Adrenal gland (tissue), 12 donors: ENCODE measurements around the gene CFAP299. TPM values are rescaled to one million over a fixed set of nuclear protein-coding genes. Genes with fewer than 3 reads are reported as not detected.

Experiments used
- DNase-seq, 7 donors: peaks; one replicate each; pipeline ENCODE4 v3.0.0-alpha.2; 2019 to 2020
- H3K27ac ChIP-seq, 5 donors: fragments of 200-600 bp; sonication (generic) in 4 of 5; 1 replicate in 3 of 5; 2 replicates in 2 of 5; pipeline versions ENCODE4 v1.5.1 to v1.8.0; 2016 to 2020; ENCODE audit warnings: mild to moderate bottlenecking in 1 of 5
- H3K27me3 ChIP-seq: fragments of 200-600 bp; 2 replicates; pipeline ENCODE4 v1.8.0; 2021
- H3K36me3 ChIP-seq, 2 donors: fragments of 200-600 bp; replicated peaks in 1 of 2; 1 replicate in 1 of 2; 2 replicates in 1 of 2; pipeline versions ENCODE4 v1.5.1 to v1.8.0; 2018 to 2022
- H3K4me1 ChIP-seq, 2 donors: fragments of 200-600 bp; replicated peaks in 1 of 2; 1 replicate in 1 of 2; 2 replicates in 1 of 2; pipeline versions ENCODE4 v1.5.1 to v1.8.0; 2018 to 2021
- H3K4me3 ChIP-seq, 4 donors: fragments of 200-600 bp; sonication (generic) in 3 of 4; one replicate each; pipeline ENCODE4 v1.5.1; 2016 to 2018
- H3K9me3 ChIP-seq, 3 donors: fragments of 200-600 bp; sonication (generic) in 1 of 3; replicated peaks in 1 of 3; 1 replicate in 2 of 3; 2 replicates in 1 of 3; pipeline versions ENCODE4 v1.5.1 to v1.8.0; 2016 to 2021
- POLR2A ChIP-seq, 2 donors: fragments of 450-650 bp; IDR thresholded peaks; one replicate each; pipeline ENCODE4 v1.6.1; 2017; ENCODE audit warnings: antibody characterized with exemption in 2 of 2, mild to moderate bottlenecking in 2 of 2, moderate library complexity in 1 of 2
- WGBS, 4 donors: extraction: QIAGEN DNeasy Blood & Tissue Kit in 2 of 4; methylation state at CpG; one replicate each; pipeline versions ENCODE4 v1.1.5 to v1.1.7; 2013 to 2017; 5-methylcytosine and 5-hydroxymethylcytosine counted together
- intact Hi-C, 2 donors: fragments of 100-400 bp; cut with DNase I; formaldehyde crosslinking; loops; one replicate each; pipeline versions ENCODE4 v1.14.1 to v1.15.0; 2022 to 2023
- polyA plus RNA-seq, 3 donors: library from polyadenylated mRNA; stranded (reverse); fragments of 200-250 nt in 2 of 3; fragments of 350-450 nt in 1 of 3; fragmentation: Illumina TruSeq in 1 of 3; extraction: RNeasy Lipid Tissue Mini Kit (QIAGEN cat#74804) in 1 of 3; gene quantifications; one replicate each; pipeline ENCODE4 v1.2.3, GENCODE V29; 2013 to 2014
- total RNA-seq, 9 donors: library from RNA; depleted of rRNA in 4 of 9; stranded (reverse); fragments of >200 nt in 4 of 9; fragments of 120-200 nt in 1 of 9; fragmentation: NEBNext Ultra II Directional in 1 of 9; extraction: Animal tissue kit (Norgen Biotek cat#: 25700) in 1 of 9; gene quantifications; one replicate each; pipeline versions ENCODE4 v1.1.0 to v1.2.4, GENCODE V29; 2013 to 2023
- TF ChIP-seq, protein P1 (sequence below), 6 experiments: fragments of 450-650 bp in 4 of 6; fragments of 200-600 bp in 2 of 6; sonication (generic) in 1 of 6; IDR thresholded peaks; 1 replicate in 5 of 6; 2 replicates in 1 of 6; pipeline versions ENCODE4 v1.5.1 to v1.8.0; 2016 to 2021; ENCODE audit warnings: antibody characterized with exemption in 6 of 6, mild to moderate bottlenecking in 2 of 6, moderate library complexity in 1 of 6
- donor health status: healthy with polysubstance abuse.
- donor health status: Bipolar disorder and iron deficiency.
- donor health status: DM: yes; HTN: yes; CAD: no.
- donor health status: DM: no; HTN: no; CAD: no.
- donor health status: DM: no; HTN: no; CAD: no.
- donor health status: DM: yes; HTN: yes; CAD: no.

Gene CFAP299
- total and polyA plus RNA-seq, 12 donors, result not detected

DNA sequence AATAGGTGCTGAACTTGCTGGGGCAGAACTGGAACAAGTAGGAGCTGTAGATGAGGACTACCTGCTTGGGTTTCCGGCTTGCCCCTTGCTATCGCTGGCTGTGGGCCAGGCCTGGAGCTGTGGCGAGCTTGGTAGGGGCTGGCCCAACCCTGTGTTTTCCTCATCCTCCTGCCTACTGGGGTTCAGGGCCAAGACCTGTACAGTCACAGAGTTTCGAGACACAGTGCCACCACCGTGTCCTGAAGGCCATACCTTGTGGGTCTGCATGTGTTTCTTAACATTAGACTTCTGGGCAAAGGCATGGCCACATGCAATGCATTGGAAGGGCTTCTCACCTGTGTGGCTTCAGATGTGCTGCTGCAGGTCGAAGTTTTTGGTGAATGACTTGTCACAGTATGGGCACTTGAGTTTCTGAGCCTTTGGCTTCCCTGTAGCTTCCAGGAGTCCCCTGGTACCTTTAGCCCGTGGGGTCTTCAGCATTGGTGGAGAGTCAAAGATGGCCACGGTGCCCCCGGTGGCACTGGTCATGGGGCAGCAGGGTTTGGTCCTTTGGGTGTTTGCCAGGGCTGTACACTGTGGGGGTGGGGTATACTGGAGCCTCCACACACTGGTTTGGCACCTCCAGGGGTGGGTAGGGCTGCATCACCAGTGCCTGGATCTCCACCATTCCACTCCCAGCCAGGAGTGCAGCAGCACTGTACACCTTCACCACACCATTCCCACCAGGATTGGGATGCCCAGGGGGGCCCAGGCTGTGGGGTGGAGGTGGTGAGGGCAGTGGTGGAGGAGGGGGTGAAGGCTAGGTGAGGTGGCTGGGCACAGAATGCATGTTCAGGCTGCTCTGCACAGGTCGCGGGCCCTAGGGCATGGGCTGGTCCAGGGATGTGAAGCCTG, 52.1 kb downstream of the CFAP299 start:
- no peaks in the 10 kb centered on the region for H3K4me1 ChIP-seq
- H3K27ac ChIP-seq, result no peak overlapping the region
- TF ChIP-seq, protein P1, sequence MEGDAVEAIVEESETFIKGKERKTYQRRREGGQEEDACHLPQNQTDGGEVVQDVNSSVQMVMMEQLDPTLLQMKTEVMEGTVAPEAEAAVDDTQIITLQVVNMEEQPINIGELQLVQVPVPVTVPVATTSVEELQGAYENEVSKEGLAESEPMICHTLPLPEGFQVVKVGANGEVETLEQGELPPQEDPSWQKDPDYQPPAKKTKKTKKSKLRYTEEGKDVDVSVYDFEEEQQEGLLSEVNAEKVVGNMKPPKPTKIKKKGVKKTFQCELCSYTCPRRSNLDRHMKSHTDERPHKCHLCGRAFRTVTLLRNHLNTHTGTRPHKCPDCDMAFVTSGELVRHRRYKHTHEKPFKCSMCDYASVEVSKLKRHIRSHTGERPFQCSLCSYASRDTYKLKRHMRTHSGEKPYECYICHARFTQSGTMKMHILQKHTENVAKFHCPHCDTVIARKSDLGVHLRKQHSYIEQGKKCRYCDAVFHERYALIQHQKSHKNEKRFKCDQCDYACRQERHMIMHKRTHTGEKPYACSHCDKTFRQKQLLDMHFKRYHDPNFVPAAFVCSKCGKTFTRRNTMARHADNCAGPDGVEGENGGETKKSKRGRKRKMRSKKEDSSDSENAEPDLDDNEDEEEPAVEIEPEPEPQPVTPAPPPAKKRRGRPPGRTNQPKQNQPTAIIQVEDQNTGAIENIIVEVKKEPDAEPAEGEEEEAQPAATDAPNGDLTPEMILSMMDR (IDR thresholded peaks at IDR 0.05), result no peak
- no peak for TF ChIP-seq POLR2A (IDR thresholded peaks at IDR 0.05)
- no peaks in the 10 kb centered on the region for H3K27me3 ChIP-seq
- WGBS, 4 donors, result 85 to 93% (median 86%) methylated on average over 7 to 11 of the region's 11 CpGs
- H3K9me3 ChIP-seq, result no peaks in the 10 kb centered on the region
- no peaks in the 10 kb centered on the region for H3K36me3 ChIP-seq
- intact Hi-C loops, result no loop called here
- H3K4me3 ChIP-seq, result no peak overlapping the region
- DNase-seq, result no peak

DNA sequence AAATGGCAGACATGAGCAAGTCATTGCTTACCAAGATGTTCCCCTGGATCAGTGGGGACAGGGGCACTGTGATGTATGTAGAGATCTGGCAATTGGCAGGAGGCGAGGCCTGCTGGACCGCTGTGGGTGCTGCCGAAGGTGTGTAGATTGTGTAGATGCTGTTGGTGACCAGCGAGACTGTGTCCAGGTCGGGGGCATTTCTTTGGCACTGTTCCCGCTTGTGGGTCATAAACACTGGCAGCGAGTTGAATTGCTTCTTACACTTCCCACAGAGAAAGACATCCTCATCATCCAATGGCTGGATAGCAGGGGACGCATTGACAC, 52.7 kb downstream of the CFAP299 start:
- TF ChIP-seq, protein P1 (IDR thresholded peaks at IDR 0.05), result no peak
- TF ChIP-seq POLR2A (IDR thresholded peaks at IDR 0.05), result no peak
- Histone ChIP-seq H3K4me1 (no peaks in the 10 kb centered on the region), H3K36me3 (no peaks in the 10 kb centered on the region), H3K27me3 (no peaks in the 10 kb centered on the region), H3K27ac (no peak overlapping the region), H3K9me3 (no peaks in the 10 kb centered on the region), H3K4me3 (no peak overlapping the region)
- intact Hi-C loops, result no loop called here
- 82 to 91% (median 85%) methylated on average over 8 of the region's 8 CpGs for WGBS, 4 donors
- no peak for DNase-seq

DNA sequence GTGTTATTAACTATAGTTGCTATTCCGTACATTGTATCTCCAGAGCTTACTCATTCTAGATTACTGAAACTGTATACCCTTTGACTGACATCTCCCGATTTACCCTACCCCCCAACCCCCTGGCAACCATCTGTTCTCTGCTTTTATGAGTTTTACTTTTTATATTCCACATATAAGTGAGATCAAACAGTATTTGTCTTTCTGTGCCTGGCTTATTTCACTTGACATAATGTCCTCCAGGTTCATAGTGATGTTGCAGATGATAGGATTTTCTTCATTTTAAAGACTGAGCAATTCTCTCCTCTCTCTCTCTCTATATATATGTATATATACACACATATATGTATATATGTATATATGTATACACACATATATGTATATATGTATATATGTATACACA, 54.6 kb downstream of the CFAP299 start:
- Histone ChIP-seq H3K27ac (no peak overlapping the region), H3K4me3 (no peak overlapping the region), H3K27me3 (no peaks in the 10 kb centered on the region), H3K36me3 (no peaks in the 10 kb centered on the region), H3K9me3 (no peaks in the 10 kb centered on the region), H3K4me1 (no peaks in the 10 kb centered on the region)
- DNase-seq, result no peak
- WGBS, 4 donors, result 85 to 95% (median 94%) methylated on average over 2 of the region's 2 CpGs
- intact Hi-C loops, result no loop called here
- no peak for TF ChIP-seq POLR2A (IDR thresholded peaks at IDR 0.05)
- TF ChIP-seq, protein P1 (IDR thresholded peaks at IDR 0.05), result no peak

DNA sequence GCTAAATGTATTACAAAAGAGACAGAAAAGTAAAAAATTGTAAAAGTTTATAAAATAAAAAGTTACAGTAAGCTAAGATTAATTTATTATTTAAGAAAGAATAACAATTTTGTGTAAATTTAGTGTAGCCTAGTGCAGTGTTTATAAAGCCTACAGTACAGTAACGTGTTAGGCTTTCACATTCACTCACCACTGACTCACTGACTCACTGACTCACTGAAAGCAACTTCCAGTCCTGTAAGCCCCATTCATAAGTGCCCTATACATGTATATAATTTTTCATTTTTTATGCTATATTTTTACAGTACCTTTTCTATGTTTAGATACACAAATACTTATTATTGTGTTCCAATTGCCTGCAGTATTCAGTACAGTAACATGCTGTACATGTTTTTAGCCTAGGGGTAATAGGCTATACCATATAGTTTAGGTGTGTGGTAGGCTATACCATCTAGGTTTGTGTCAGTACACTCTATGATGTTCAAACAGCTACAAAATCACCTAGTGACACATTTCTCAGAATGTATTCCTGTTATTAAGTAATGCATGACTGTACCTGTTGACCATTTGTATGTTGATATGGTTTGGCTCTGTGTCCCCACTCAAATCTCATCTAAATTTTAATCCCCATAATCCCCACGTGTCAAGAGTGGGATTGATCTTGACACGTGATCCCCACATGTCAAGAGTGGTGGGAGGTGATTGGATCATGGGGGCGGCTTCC, 57.9 kb downstream of the CFAP299 start:
- Histone ChIP-seq H3K27ac (no peak overlapping the region), H3K27me3 (no peaks in the 10 kb centered on the region)
- no peak for TF ChIP-seq POLR2A (IDR thresholded peaks at IDR 0.05)
- TF ChIP-seq, protein P1 (IDR thresholded peaks at IDR 0.05), result no peak

More for the DNA sequence above, 57.9 kb downstream of the CFAP299 start:
- intact Hi-C loops, result no loop called here
- no peak for DNase-seq
- Histone ChIP-seq H3K36me3 (no peaks in the 10 kb centered on the region), H3K4me3 (no peak overlapping the region), H3K9me3 (no peaks in the 10 kb centered on the region), H3K4me1 (no peaks in the 10 kb centered on the region)
- 63 to 68% (median 67%) methylated on average over 4 of the region's 4 CpGs for WGBS, 4 donors
